Skeletal muscle cell (primary cell): Measurements from ENCODE around the gene SPINDOC.
"Not testable (repeated sequence)": the region's sequence is repeated elsewhere in the genome, so short reads cannot be mapped to it uniquely, and the experiment has no call there.

Experiments used
- DNase-seq: peaks from one replicate; pipeline ENCODE4 v3.0.0-alpha.2; 2010; ENCODE audit warnings: low read depth
- H3K4me3 ChIP-seq: 2 replicates; pipeline ENCODE4 v1.5.1; 2011; ENCODE audit warnings: low read depth, mild to moderate bottlenecking, control low read depth, low read length, moderate library complexity

Gene SPINDOC

GRCh38 chr11:63783925-63784592 is 29.2 kb upstream of the SPINDOC start:
- no peak overlapping the region for H3K4me3 ChIP-seq

GRCh38 chr11:63785823-63786222 is 27.4 kb upstream of the SPINDOC start:
- no peak overlapping the region for H3K4me3 ChIP-seq
- DNase-seq: no peak

More at GRCh38 chr11:63783925-63784592, 29.2 kb upstream of the SPINDOC start:
- DNase-seq: no peak

- no peak overlapping the region for H3K4me3 ChIP-seq
- no peak for DNase-seq
Measured at GRCh38 chr11:63791495-63792167, 21.6 kb upstream of the SPINDOC start.

GRCh38 chr11:63793161-63793560 is 20.1 kb upstream of the SPINDOC start:
- no peak for DNase-seq

GRCh38 chr11:63795066-63795465 is 18.2 kb upstream of the SPINDOC start:
- H3K4me3 ChIP-seq: no peak overlapping the region
- DNase-seq: no peak

More at GRCh38 chr11:63793161-63793560, 20.1 kb upstream of the SPINDOC start:
- H3K4me3 ChIP-seq: no peak overlapping the region

GRCh38 chr11:63800921-63801320 is 12.3 kb upstream of the SPINDOC start:
- DNase-seq: no peak
- H3K4me3 ChIP-seq: no peak overlapping the region

GRCh38 chr11:63802637-63803414 is 10.4 kb upstream of the SPINDOC start:
- H3K4me3 ChIP-seq: no peak overlapping the region
- no peak for DNase-seq

- no peak overlapping the region for H3K4me3 ChIP-seq
- no peak for DNase-seq
Measured at GRCh38 chr11:63804259-63804658, 9.0 kb upstream of the SPINDOC start.

- no peak overlapping the region for H3K4me3 ChIP-seq
- no peak for DNase-seq
Measured at GRCh38 chr11:63805844-63806415, 7.3 kb upstream of the SPINDOC start.

- not testable (repeated sequence) for H3K4me3 ChIP-seq, DNase-seq
Measured at GRCh38 chr11:63810383-63810782, 2.9 kb upstream of the SPINDOC start.

GRCh38 chr11:63811522-63811921 is 1.7 kb upstream of the SPINDOC start:
- H3K4me3 ChIP-seq: no peak overlapping the region

GRCh38 chr11:63813563-63814382 is 517 bp downstream of the SPINDOC start:
- DNase-seq: no peak
- H3K4me3 ChIP-seq: peak overlapping the region; percentile 90

More at GRCh38 chr11:63811522-63811921, 1.7 kb upstream of the SPINDOC start:
- no peak for DNase-seq

- no peak for DNase-seq
- H3K4me3 ChIP-seq: peak overlapping the region; percentile 90
Measured at GRCh38 chr11:63814383-63814736, 1.1 kb downstream of the SPINDOC start.

- no peak overlapping the region for H3K4me3 ChIP-seq
Measured at GRCh38 chr11:63816166-63816565, 2.9 kb downstream of the SPINDOC start.

GRCh38 chr11:63816732-63817131 is 3.5 kb downstream of the SPINDOC start:
- no peak overlapping the region for H3K4me3 ChIP-seq
- no peak for DNase-seq

More at GRCh38 chr11:63816166-63816565, 2.9 kb downstream of the SPINDOC start:
- DNase-seq: no peak

GRCh38 chr11:63817758-63818498 is 4.7 kb downstream of the SPINDOC start:
- no peak for DNase-seq
- no peak overlapping the region for H3K4me3 ChIP-seq

GRCh38 chr11:63818609-63819008 is 5.4 kb downstream of the SPINDOC start:
- no peak overlapping the region for H3K4me3 ChIP-seq
- DNase-seq: no peak

- no peak overlapping the region for H3K4me3 ChIP-seq
- DNase-seq: no peak
Measured at GRCh38 chr11:63821411-63821810, 8.2 kb downstream of the SPINDOC start.
